Keratinocyte (primary cell): ENCODE data around the gene ACSF3.

ENCODE experiments used
- EZH2 ChIP-seq: IDR thresholded peaks from one replicate; pipeline ENCODE4 v1.6.1; 2012; ENCODE audit warnings: inconsistent platforms, mild to moderate bottlenecking, low read length, moderate library complexity
- TF ChIP-seq, protein P1 (sequence below), 3 experiments: IDR thresholded peaks in 1 of 3; conservative IDR thresholded peaks in 1 of 3; optimal IDR thresholded peaks in 1 of 3; 2 replicates in 2 of 3; 3 replicates in 1 of 3; pipeline versions ENCODE3 to v1.5.1; 2011; ENCODE audit warnings: low read length in 3 of 3, mild to moderate bottlenecking in 3 of 3, moderate library complexity in 2 of 3, control low read depth in 1 of 3, inconsistent platforms in 1 of 3; ENCODE audit not compliant: insufficient read depth in 2 of 3; ENCODE audit errors: extremely low read depth in 1 of 3

GRCh38 chr16:89173174-89173921, 79.7 kb downstream of the ACSF3 start:
- TF ChIP-seq EZH2: no peak
- TF ChIP-seq, protein P1, sequence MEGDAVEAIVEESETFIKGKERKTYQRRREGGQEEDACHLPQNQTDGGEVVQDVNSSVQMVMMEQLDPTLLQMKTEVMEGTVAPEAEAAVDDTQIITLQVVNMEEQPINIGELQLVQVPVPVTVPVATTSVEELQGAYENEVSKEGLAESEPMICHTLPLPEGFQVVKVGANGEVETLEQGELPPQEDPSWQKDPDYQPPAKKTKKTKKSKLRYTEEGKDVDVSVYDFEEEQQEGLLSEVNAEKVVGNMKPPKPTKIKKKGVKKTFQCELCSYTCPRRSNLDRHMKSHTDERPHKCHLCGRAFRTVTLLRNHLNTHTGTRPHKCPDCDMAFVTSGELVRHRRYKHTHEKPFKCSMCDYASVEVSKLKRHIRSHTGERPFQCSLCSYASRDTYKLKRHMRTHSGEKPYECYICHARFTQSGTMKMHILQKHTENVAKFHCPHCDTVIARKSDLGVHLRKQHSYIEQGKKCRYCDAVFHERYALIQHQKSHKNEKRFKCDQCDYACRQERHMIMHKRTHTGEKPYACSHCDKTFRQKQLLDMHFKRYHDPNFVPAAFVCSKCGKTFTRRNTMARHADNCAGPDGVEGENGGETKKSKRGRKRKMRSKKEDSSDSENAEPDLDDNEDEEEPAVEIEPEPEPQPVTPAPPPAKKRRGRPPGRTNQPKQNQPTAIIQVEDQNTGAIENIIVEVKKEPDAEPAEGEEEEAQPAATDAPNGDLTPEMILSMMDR (optimal IDR thresholded peaks at IDR 0.05 in 1 of 3, IDR thresholded peaks at IDR 0.05 in 1 of 3, conservative IDR thresholded peaks at IDR 0.05 in 1 of 3; ENCODE audit: extremely low read depth in 1 of 3, insufficient read depth in 2 of 3, low read length in 3 of 3): no peak
